CD4-positive, alpha-beta T cell treated with Interleukin-2 at 100 ng/mL for 4 hours (primary cell): ENCODE measurements around the gene TXNDC16.
A peak's percentile ranks its signal among the peaks of the same experiment; 100 is the strongest.
"Not testable (repeated sequence)": the region's sequence is repeated elsewhere in the genome, so short reads cannot be mapped to it uniquely, and the experiment has no call there.

Source experiments
- DNase-seq: peaks from one replicate; pipeline ENCODE4 v3.0.0-alpha.2; 2020; ENCODE audit warnings: low spot score

TXNDC16 gene

DNA sequence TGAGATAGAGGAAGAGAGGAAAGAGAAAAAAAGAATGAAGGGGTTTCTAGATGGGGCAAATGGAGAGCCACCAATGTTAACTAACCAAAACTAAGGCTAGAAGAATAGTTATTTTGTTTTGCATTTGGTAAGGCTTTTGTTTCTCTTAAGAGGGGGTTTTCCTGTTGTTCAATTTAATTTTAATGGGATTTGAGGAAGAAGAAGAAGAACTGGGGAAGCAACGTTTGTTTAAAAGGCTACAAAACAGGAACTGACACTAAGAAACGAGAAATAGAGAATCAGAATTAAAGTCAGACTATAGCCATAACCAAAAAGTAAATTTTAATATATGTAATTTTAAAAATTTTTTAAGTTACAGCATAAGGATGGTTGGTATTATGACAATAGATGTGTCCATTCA, 13.7 kb downstream of the TXNDC16 start:
- DNase-seq: no peak

DNA sequence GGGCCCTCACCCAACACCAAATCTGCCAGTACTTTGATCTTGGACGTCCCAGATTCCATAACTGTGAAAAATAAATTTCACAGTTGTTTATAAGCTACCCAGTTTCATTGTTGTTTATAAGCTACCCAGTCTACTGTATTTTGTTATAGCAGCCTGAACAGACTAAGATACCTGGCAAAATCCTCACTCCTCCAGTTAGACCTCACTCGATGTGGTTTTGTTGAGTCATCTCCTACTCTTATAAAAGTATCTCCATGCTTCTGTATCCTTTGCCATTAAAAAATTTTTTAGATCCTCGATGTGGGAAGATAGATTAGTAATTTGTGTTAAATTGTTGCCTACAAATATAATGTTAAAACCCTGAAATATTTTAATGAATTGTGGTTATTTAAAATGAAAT, 16.0 kb downstream of the TXNDC16 start:
- no peak for DNase-seq

DNA sequence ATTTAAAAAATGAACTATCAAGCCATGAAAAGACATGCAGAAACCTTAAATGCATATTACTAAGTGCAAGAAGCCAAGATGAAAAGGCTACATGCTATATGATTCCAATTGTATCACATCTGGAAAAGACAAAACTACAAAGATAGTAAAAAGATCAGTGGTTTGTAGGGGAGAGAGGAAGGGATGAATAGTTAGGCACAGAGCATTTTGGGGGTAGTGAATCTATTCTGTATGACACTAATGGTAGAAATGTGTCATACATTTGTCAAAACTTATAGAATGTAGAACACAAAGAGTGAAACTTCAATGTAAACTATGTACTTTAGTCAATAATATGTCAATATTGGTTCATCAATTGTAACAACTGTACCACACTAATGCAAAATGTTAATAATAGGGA, 20.8 kb downstream of the TXNDC16 start:
- no peak for DNase-seq

DNA sequence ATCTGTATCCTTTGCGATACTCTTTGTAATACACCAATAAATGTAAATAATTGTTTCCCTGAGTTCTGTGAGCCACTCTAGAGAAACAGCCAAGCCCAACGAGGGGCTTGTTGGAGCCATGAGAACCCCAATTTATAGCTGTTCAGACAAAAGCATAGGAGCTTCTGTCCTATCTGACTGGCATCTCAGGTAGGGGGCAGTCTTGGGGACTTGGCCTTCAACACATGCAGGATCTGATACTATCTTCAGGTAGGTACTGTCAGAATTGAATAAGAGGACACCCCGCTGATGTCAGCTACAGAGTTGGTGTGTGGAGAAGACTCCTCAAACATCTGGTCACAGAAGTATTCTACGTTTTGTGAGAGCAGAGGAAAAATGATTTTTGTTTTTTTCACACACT, 25.3 kb downstream of the TXNDC16 start:
- no peak for DNase-seq

DNA sequence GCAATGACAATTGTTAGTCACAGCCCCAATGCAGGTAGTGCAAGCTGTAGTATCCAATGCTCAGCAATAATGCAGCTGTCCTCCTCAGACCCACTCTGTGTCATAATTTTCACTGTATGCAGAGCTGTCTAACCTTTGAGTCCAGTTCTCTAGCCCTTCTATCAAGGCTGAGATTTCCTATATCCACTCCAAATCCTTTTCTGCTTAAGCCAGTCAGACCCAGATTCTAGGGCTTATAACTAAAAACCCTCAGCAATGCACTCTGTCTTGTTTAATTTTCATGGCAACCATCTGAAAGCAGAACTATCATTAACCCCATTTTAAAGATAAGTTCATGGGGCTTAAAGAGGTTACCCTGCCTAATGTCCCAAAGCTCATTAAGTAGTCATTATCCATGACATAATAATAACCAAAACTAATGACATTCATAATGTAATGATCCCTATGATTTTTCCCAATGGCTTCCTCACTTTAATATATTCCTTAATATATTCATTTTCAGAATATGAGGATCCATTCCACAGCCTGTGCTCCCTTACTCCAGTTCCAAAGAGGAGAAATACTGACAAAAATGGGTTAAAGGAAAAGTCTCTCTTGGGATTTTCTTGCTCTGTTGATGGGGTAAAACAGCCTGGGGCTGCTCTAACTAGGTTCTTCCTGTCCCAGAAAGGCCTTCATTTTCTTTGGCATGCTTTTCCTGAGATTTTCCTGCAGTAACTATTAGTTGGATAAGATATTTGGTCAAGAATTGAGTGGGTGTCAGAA, 29.5 kb downstream of the TXNDC16 start:
- no peak for DNase-seq

DNA sequence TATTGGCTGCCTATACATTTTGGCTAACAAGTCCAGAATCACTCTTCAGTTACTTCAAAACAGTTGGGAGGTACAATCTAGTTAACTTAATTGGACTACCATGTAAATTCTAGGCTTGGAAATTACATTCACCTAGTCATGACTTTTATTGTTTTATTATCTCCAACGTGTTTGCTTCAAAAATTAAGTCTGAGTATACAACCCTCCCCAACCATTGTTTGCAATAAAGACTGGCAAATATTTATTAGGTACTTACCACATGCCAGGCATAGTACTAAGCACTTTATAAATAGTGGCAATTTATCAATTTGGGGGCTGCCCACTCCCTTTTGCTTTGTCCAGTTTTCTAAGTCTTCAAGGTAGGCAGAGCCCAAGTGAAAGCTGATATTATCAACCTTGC, 30.3 kb downstream of the TXNDC16 start:
- DNase-seq: no peak

DNA sequence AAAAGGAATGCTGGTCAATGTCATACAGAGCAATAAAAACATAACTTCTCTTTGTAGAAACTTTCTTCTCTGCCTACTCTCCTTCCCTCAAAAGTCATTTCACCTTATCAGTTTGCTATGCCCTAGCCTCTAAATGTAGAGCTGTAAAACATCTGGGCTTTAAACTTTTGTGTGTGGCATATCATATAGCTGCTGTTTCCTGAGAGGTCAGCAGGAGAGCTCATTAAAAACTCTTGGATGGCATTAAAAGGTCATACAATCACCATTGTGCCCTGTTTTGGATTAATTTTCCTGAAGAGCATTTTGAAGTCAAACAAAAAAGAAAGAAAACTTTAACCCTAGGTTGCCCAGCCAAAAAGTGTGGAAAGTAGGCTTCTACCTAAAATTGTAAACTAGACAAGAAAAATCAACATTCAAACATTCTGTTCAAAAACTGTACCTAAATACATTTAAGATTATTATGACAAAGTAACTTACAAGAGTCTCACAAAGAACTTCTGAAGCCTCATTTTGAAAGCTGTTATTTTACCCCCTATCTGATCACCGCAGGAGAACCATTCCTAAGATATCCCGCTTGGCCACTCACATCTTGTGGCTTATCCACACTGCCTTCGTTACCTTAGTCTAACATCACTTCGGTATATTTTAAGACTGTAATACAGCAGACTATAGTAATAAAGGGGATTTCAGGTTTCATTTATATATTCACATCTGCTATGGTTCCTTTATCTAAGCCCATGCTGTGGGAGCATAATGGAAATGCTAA, 38.1 kb downstream of the TXNDC16 start:
- no peak for DNase-seq

DNA sequence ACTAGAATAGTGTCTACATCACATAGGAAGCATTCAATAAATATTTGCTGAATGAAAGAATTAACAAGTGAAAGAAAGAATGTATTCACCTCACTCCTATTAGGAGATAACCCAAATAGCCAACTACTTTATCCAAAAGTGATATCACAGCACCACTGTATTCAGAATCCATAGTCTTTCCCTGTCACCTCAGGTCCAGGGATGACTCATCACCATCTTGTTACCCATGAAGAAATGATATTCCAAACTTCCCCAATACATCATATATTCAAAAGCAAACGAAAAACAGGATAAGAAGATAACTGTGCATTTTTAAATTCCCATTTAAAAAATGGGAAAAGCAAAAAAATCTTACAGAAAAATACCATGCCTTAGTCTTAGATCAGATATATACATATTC, 39.1 kb downstream of the TXNDC16 start:
- DNase-seq: no peak

DNA sequence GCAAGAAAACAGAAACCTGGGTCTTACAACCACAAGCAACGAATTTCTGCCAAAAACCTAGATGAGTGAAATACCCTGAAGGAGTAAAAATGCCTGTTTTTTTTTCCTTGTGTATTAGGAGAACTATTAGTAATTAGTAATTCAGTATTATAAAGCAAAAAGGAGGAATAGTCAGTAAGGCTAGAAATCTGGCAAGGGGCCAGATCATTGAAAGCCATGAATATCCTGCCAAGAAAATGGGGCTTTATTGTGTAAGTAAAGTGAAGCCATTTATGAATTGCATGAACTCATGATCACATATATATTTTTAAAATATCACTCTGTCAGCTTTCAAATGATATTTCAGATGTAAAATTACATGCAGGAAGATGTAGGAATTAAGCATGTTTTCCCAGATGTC, 57.9 kb downstream of the TXNDC16 start:
- DNase-seq: no peak

DNA sequence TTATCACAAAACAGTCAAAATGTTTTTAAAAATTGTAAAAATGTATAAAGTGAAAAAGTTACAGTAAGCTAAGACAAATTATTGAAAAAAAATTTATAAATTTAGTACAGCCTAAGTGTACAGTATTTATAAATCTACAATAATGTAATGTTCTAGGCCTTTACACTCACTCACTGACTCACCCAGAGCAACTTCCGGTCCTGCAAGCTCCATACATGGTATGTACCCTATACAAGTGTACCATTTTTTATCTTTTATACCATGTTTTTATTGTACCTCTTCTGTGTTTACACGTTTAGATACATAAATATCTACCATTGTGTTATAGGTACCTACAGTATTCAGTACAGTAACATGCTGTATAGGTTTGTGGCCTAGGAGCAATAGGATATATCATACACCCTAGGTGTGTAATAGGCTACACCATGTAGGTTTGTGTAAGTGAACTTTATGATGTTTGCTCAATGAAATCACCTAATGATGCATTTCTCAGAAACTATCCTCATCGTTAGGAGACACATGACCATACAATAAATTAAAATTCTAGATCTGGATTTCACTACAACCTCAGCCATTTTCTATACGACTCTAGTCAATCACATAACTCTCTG, 66.8 kb downstream of the TXNDC16 start:
- DNase-seq: no peak

DNA sequence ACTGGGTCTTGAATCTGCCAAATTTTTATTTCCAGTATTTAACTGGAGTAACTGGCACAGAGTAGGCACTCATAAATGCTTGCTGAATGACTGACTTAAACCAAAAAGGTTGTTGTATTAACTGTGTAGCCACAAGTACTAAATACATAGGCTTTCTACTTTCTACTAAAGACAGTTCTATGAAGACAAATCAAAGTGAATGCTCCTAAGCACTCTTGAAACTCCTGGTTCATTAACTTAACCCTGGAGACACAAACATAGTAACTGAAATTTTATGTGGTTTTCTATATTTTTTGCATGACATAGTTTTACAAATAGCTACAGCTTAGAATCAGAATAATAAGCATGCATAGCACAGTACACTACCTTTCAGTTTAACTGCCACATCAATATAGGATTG, 70.4 kb downstream of the TXNDC16 start:
- DNase-seq: no peak

DNA sequence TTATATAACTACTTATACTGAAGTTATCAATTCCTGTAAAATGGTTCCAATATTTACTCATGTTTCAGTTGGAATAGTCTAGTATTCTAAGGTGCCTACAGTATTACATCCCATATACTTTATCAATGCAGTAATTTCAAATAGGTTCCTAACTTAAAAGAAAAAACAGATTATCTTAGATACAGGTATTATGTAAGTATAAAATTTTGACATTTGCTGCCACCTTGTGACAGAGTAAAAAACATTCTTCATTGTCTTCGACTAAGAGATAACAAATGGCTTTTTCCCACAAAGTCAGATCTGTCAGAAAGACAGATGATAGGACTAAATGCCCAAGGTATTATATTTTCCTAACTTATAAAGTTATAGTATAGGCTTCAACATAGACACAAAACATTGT, 78.7 kb downstream of the TXNDC16 start:
- peak; percentile 75 for DNase-seq

DNA sequence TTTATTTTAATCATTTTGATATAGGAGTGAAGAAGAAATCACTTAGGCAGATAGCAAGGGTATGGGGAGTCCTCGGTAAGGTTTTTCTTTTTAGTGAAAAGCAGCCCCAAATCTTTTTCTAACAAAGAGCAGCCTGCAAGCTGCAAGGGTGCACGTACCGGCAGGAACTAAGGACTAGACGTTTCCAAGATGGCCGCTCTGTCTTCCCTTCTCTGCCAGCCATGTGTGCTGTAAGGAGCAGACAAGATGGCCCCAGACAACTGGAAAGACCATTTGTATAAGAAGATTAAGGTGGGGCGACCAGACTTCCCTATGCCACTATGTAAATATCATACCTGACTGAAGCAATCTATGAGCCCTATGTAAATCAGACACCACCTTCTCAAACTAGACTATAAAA, 79.6 kb downstream of the TXNDC16 start:
- no peak for DNase-seq

DNA sequence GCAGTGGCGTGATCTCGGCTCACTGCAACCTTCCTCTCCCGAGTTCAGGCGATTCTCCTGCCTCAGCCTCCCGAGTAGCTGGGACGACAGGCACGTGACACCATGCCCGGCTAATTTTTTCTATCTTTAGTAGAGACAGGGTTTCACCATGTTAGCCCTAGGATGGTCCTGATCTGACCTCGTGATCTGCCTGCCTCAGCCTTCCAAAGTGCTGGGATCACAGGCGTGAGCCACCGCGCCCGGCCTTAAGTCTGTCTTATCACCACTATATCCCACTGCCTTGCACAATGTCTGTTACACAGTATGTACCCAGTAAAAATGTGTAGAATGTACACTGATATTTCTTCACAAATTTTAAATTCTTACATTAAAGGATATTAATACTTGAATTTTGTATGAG, 80.1 kb downstream of the TXNDC16 start:
- DNase-seq: not testable (repeated sequence)

DNA sequence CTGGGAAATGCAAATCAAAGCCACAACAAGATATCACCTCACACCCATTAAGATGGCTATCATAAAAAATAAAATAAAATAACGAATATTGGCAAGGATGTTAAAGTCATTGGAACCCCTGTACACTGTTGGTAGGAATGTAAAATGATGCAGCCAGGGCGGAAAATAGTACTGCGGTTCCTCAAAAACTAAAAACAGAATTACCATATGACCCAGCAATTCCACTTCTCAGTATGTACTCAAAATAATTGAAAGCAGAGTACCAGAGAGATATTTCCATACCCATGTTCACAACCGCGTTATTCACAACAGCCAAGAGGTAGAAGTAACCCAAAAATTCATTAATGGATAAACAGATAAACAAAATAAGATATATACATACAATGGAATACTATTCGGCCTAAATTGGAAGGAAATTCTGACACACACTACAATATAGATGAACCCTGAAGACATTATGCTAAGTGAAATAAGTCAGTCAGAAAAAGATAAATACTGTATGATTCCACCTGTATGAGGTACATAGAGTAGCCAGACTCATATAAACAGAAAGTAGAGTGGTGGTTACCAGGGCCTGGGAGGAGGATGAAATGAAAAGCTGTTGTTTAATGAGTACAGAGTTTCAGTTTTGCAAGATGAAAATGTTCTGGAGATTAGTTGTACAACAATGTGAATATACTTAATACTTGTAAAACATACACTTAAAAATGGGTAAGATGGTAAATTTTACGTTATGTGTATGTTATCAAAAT, 84.6 kb downstream of the TXNDC16 start:
- DNase-seq: no peak

DNA sequence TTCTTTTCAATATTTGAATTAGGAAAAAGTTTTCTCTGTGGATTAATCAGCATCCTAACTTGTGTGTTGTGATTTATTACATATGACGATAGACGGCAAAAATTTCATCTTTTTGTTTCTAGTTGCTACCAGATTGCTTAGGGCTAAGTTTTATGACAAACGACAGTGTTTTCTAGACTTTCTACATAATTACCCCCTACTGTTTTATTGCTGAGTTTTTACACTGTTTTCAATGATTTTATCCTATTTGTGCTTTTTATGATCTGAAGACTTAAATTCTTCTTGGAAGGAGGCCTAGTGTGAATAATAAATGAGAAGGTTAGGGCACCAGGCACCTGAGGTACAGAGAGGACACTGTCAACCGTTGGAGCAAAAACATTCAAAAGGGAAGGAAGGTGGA, 88.1 kb downstream of the TXNDC16 start:
- no peak for DNase-seq

DNA sequence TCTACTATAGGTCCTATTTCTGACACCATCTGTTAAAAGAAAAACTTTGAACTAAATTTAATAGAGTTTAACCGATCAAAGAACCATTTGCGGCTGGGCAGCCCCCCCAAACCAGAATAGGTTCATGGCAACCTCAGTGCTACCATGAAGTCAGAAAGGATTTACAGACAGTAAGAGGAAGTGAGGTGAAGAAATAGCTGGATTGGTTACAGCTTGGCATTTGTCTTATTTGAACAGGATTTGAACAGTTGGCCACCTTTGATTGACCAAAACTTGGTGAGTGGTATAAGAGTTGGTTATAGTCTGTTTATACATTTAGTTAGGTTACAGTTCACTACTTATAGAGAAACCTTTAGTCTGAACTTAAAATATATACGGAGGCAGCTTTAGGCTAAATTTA, 88.9 kb downstream of the TXNDC16 start:
- no peak for DNase-seq

DNA sequence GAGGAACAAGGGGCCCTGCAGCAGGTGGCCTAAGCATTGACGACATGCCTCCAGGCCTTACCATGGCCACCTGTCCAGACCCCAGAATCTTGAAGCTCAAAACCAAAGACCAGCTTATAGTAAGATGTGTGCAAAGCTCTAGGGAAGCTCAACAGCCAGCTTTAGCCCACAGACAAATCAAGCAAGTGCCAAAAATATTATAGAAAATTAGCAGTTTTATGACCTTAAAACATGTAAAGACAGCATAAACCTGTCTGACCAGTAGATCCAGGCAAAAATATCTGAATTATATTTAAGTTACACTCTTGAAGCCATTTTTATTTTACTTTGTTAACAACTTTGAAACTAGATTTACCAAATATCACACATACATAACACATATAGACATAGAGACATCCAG, 90.6 kb downstream of the TXNDC16 start:
- DNase-seq: no peak

DNA sequence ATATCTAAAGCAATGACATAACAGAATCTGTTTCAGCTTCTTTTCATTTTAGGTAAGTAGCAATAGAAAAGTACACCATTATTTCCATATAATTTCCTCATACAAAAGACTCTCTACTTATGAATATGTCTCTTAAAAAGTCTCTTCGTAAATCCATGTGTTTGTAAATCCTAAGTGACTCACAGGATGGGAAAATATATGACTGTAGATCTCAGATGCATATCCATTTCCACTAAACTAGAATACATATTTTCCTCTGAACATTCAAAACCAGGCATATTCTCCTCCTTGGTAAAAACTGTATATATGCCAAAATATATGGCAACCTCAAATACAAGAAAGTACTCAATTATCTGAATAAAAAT, 93.6 kb downstream of the TXNDC16 start:
- DNase-seq: no peak

DNA sequence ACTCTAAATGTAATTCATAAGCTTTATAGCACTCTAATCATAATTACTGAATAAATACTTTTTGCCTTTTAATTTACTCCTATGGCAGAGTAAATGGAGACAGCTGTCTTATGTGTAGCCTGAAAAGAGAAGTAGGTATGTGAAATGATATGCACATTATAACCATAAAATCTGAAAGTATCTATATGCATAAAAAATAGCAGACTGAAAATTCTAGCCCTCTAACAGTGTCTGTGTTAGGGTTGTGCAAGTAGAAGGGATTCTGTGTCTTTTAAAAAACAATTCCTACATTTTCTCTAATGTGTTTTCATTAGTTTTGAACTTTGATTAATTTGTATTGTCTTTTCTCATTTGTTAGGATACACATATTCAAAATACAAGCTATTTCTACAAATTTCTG, 94.9 kb downstream of the TXNDC16 start:
- no peak for DNase-seq

DNA sequence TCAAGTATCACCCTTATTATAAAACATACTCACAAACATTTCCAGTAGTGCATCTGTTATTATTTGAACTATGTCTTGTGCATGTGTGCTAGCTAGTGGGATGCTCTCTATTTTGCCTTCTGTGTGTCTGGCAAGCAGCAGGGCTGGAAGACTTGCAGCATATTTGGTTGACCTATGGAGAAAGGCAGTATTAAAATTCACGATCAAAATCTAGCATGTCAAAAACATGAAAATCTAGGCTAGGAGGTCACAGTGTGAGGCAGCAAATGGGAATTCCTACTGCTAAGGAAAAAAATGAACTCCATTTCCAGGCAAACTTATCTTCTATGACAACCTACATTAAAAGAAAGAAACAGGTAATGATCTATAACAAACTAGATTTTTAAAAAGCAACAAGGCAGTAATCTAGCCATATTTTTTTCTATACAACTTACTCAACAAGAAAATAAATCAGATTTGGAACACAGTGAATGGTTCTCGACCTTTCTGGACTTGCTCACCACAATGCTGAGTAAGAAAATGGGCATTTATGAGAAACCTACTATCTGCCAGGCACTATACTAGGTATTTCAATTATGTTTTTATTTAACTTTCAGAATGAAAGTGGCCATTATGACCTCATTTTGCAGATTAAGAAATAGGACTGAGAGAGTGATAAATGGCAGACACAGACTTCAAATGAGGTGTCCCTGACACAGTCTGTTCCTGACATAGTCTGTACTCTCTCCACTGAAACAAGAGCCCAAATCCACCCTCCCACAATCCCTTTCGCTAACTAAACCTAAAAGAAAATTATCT, 96.8 kb downstream of the TXNDC16 start:
- no peak for DNase-seq

DNA sequence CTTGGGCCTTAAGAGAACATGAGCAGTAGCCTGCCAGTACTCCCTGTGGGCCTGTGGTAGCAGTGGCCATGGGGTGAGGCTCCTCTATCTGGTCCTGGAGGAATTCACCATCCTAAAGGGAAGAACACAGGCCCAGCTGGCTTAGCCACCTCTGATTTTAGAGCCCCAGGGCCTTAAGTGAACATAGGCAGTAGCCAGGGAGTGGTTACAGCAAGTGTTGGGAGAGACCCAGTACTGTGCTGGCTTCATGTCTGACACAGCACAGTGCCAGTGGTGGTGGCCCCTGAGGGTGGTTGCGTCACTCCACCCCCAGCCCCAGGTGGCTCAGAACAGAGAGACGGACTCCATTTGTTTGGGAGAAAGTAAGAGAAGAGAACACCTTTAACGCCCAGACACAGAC, 105.1 kb downstream of the TXNDC16 start:
- no peak for DNase-seq
